ENCODE data around the gene MEF2D. TPM values are rescaled to one million over a fixed set of nuclear protein-coding genes. Genes with fewer than 3 reads are reported as not detected.

The MEF2D gene
- total RNA-seq, 4 donors from 2014 or later, result 8.4 to 101 (median 35.1) TPM

DNA sequence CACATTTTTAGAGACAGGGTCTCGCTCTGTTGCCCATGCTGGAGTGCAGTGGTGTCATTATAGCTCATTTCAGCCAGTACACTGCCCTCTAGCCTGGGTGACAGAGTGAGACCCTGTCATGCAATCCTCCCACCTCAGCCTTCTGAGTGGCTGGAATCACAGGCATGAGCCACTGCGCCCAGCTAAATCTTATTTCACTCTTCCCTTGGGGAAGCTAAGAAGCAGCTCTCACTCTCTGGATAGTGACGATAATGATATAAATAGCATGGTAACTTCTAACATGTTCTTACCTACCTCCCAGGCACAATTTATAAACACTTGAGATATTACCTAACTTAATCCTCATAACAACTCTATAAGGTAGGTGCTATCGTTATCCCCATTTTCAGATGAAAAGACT lies 46.9 kb upstream of the MEF2D start:
- H3K27ac ChIP-seq, result no peak overlapping the region
- H3K4me3 ChIP-seq, result no peak overlapping the region
- no peaks in the 10 kb centered on the region for H3K9me3 ChIP-seq
- intact Hi-C loops (cut with DNase I; ENCODE audit: low total_unique reads), result no loop called here
- H3K27me3 ChIP-seq, result no peaks in the 10 kb centered on the region
- H3K36me3 ChIP-seq, result no peaks in the 10 kb centered on the region
- no peak for TF ChIP-seq POLR2A (IDR thresholded peaks at IDR 0.05)
- TF ChIP-seq, protein P1, sequence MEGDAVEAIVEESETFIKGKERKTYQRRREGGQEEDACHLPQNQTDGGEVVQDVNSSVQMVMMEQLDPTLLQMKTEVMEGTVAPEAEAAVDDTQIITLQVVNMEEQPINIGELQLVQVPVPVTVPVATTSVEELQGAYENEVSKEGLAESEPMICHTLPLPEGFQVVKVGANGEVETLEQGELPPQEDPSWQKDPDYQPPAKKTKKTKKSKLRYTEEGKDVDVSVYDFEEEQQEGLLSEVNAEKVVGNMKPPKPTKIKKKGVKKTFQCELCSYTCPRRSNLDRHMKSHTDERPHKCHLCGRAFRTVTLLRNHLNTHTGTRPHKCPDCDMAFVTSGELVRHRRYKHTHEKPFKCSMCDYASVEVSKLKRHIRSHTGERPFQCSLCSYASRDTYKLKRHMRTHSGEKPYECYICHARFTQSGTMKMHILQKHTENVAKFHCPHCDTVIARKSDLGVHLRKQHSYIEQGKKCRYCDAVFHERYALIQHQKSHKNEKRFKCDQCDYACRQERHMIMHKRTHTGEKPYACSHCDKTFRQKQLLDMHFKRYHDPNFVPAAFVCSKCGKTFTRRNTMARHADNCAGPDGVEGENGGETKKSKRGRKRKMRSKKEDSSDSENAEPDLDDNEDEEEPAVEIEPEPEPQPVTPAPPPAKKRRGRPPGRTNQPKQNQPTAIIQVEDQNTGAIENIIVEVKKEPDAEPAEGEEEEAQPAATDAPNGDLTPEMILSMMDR (IDR thresholded peaks at IDR 0.05), result no peak
- DNase-seq, result no peak
- H3K4me1 ChIP-seq, result no peaks in the 10 kb centered on the region

DNA sequence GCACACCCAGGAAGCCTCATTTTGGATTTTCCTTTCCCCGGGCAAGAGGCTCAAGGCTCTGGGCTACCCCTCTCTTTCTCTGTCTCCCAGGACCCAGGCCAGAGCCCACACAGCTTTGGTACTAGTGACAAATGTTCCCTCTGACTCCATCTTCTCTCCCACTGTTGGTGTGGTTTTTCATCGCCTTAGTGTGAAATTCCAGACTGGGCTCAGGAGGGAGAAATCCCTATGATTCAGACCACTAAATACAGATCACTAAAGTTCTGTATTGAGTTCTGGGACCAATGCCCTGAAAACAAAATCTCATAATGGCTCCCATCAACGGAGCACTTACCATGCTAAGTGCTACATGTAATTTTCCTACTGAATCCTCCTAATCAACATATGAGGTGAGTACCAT lies 45.7 kb upstream of the MEF2D start:
- Histone ChIP-seq H3K27ac (no peak overlapping the region), H3K9me3 (no peaks in the 10 kb centered on the region), H3K4me1 (no peaks in the 10 kb centered on the region), H3K4me3 (no peak overlapping the region), H3K36me3 (no peaks in the 10 kb centered on the region), H3K27me3 (no peaks in the 10 kb centered on the region)
- intact Hi-C loops (cut with DNase I; ENCODE audit: low total_unique reads), result no loop called here
- TF ChIP-seq, protein P1 (IDR thresholded peaks at IDR 0.05), result no peak
- TF ChIP-seq POLR2A (IDR thresholded peaks at IDR 0.05), result no peak
- DNase-seq, result no peak

DNA sequence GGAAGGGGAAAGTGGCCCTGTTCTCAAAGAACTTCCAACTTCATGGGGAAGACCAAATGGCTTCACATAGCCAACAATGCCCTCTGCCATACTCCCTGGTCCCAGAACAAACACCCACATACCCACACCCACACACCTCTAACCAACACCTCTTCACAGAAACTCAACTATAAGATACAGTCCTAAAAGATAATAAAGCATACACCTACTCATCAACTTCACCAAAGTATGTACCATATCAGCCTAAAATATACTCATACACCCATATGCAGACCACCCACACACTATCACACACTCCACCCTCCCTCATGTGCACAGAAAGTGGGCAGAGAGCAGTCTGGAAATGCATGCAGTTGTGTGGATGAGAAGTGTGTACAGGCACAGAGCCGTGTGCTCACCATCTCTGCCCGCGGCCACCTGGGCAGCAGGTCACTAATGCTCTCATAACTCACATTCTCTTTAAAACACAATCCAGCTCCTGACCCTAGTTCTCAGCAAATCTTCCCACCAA lies 44.1 kb upstream of the MEF2D start:
- DNase-seq, result no peak
- H3K4me1 ChIP-seq, result no peaks in the 10 kb centered on the region
- H3K36me3 ChIP-seq, result no peaks in the 10 kb centered on the region
- TF ChIP-seq, protein P1 (IDR thresholded peaks at IDR 0.05), result no peak
- TF ChIP-seq POLR2A (IDR thresholded peaks at IDR 0.05), result no peak
- no peaks in the 10 kb centered on the region for H3K27me3 ChIP-seq
- no peak overlapping the region for H3K27ac ChIP-seq
- no peaks in the 10 kb centered on the region for H3K9me3 ChIP-seq
- no peak overlapping the region for H3K4me3 ChIP-seq
- intact Hi-C loops (cut with DNase I; ENCODE audit: low total_unique reads), result no loop called here

DNA sequence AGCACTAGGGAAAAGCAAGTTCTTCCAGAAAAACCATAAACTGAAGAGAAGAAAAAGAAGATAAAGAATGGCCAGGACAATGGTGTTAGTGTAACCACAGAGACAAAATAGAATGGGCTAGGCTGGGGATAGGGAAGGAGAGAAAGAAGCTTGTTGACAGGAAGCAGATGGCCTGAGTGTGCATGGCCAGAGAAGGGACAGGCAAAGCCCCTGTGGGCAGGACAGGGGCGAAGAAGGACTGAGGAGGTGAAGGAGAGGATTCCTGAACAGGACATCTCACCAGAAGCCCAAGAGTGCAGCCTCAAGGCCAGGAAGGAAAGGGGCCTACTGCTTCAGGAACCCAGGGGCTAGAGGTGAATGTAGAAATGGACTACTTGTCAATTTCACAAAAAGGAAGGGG lies 42.5 kb upstream of the MEF2D start:
- no peaks in the 10 kb centered on the region for H3K9me3 ChIP-seq
- H3K27me3 ChIP-seq, result no peaks in the 10 kb centered on the region
- no peak overlapping the region for H3K27ac ChIP-seq
- no peak overlapping the region for H3K4me3 ChIP-seq
- no peaks in the 10 kb centered on the region for H3K36me3 ChIP-seq
- intact Hi-C loops (cut with DNase I; ENCODE audit: low total_unique reads), result no loop called here
- DNase-seq, result no peak
- TF ChIP-seq, protein P1 (IDR thresholded peaks at IDR 0.05), result no peak
- TF ChIP-seq POLR2A (IDR thresholded peaks at IDR 0.05), result no peak
- H3K4me1 ChIP-seq, result no peaks in the 10 kb centered on the region

DNA sequence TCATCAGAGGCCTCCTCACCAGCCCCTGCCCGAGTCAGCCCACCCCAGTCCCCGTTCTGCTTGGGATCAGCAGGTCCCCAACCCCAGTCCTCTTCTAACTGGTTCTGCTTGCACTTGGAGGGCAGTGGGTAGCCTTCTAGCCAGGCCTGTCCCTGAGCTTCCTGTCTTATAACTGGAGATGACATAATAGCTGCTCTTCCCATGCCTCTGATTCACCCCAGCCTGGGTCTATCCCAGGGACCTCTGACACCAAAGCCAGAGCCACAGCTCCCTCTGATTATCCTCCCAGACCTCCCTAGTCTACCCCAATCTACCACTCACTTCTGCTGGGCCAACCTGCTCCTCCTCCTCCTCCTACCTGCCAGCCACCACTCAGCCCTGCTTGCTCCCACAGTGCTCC lies 40.4 kb upstream of the MEF2D start:
- H3K36me3 ChIP-seq, result no peaks in the 10 kb centered on the region
- DNase-seq, result no peak
- intact Hi-C loops (cut with DNase I; ENCODE audit: low total_unique reads), result no loop called here
- H3K4me1 ChIP-seq, result no peaks in the 10 kb centered on the region
- H3K9me3 ChIP-seq, result no peaks in the 10 kb centered on the region
- no peak overlapping the region for H3K27ac ChIP-seq
- no peaks in the 10 kb centered on the region for H3K27me3 ChIP-seq
- no peak overlapping the region for H3K4me3 ChIP-seq
- TF ChIP-seq, protein P1 (IDR thresholded peaks at IDR 0.05), result no peak
- TF ChIP-seq POLR2A (IDR thresholded peaks at IDR 0.05), result no peak

Data from uterus (tissue), 4 donors.